SIG-M5 treated with dmso at 0.1 percent for 504 hours (cell line): ENCODE results near the gene AGBL4.
A peak's percentile ranks its signal among the peaks of the same experiment; 100 is the strongest.

Experiments used
- DNase-seq: peaks from one replicate; lab custom pipeline; 2025; ENCODE audit not compliant: unreplicated experiment; lab: John Stamatoyannopoulos, UW

The AGBL4 gene

DNA sequence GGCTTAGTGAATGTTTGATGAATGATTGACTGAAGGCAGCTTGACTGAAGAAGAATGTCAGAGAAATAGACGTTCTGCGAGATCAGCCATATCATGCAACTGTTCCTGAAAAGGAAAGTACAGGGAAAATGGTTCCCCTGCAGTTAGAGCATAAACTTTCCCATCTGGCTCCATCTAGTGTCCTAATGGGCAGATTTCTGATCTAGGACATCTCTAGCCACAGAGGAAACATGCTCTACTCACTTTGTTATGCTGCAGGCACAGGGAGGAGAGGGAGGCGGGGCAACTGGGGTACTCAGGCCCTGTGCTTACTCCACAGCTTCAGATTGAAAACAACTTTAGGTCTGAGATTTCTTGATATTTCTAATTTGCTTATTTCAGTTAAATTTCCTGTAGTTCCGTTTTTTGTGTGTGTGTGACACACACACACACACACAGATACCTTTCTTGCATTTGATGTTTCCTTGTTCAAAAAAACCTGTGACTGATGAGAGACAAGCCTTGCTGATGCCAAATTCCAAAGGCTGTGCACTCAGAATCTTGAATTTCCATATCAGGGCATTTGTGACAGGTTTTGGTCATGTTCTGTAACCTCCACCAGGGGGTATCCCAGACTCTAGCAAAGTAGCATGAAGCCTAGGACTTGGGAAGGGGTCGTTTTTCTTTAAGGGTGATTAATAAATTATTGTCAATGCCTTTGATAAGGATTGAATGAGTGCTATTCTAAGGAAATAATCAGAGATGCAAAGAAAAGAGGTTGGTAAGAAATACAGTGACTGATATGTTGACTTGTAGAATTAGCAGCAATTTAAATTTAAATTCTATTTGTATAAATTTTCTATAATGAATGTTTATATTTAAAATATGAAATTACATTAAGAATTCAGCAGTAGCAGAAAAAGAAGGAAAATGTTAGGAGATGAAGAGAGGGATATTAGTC lies 1107.4 kb downstream of the AGBL4 start:
- peak; percentile 1 for DNase-seq

DNA sequence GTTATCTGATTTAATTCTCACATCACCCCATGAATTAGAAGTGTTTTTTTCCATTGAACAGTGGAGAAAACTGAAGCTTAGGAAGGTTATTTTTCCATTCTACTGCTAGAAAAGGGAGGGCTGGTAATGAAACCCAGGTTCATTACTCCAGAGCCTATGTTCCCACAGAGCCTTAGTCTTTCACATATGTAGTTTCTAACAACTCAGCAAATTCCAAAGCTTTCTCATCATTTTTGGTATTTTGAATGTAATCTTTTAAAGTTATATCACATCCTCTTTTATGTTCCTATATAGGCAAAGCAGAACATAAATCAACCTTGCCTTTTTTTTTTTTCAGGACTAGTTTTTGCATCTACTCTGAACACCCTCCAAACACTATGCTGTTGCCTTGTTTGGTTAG lies 1115.1 kb downstream of the AGBL4 start:
- DNase-seq: no peak

DNA sequence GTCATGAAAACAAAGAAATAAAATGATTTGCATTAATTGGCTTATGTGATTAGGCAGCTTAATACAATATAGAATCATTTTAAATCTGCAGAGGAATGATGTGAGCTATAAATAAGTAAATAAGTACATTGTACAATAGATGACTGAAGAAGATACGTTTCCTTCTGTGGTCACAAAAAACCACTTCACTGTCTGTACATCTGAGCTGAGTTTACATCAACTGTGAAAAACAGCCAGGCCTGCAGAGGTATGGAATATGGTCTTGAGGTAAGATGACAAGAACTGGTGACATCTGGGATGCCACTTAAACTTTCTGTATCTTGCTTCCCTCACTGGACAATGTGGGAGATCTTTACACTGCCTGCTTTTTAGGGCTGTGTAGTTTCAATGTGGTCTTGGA lies 1117.0 kb downstream of the AGBL4 start:
- no peak for DNase-seq

DNA sequence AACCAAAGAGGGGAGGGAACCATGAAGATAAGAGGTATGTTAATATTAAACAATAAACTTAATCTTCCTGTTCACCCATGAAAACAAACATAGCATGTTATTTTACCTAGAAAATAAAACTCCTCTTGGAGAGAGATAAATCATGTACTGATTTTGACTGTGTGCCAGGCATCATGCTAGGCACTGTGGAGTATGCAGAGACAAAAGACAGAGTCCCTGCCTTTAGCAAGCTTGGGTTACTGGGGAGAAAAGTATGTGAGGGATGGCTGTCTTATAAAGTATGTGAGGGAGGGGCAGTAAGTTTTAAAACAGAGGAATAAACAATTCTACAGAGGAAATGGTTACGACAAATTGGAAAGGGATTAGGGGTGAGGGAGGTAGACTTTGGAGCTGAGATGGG lies 1117.6 kb downstream of the AGBL4 start:
- DNase-seq: no peak

DNA sequence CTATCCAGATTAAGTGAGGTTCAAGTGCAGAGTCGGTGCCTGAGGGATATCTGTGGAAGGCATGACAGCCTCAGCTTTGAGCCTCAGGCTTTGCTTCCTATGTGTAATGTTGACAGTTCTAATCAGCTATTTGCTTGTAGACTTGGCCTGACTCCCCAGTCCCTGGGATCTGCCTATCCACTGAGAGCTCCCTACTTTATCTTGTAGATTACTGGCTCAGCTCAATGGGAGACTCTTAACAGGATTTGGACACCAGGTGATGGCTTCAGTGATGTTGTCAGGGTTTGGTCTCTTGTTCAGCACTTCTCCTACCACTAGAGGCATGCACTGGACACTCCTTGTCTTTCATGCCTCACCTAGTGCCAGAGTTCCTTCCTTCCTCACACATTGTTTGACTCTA lies 1120.5 kb downstream of the AGBL4 start:
- DNase-seq: no peak

DNA sequence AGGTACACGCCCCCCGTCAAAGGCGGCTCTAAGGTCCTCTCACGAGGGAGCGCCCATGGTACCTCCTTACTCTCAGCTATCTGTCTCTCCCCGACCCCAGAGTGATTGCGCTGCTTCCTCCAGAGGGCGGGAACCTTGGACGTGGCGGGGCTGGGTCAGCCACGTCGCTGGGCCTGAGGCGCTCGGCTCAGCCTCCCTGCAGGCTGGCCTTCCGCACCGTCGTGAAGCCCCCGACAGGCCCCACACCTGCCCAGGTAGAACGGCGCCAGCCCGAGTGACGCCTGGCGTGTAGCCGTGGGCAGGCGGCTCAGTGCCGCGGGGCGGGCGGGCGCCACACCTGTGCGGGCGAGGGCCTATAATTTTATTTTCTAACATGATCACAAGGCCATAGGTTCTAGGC lies 1124.9 kb downstream of the AGBL4 start:
- DNase-seq: no peak

DNA sequence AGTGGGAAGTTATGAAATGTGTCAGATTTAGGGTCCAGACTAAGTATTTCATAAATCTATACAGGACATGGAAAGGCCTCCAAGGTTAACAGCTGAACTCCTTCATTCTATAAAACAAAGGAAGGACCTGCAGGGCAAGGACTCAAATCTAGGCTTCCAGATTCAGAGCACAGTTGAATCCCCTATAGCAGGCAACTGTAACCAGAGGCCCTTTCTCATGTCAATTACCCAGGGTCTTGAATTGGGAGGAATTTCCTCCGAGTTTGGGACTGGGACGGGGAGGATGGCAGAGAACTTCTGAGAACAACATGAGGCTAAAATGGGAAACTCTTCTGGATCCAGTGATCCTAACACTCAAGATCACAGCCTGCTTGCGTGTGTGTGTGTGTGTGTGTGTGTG lies 1134.1 kb downstream of the AGBL4 start:
- DNase-seq: no peak

DNA sequence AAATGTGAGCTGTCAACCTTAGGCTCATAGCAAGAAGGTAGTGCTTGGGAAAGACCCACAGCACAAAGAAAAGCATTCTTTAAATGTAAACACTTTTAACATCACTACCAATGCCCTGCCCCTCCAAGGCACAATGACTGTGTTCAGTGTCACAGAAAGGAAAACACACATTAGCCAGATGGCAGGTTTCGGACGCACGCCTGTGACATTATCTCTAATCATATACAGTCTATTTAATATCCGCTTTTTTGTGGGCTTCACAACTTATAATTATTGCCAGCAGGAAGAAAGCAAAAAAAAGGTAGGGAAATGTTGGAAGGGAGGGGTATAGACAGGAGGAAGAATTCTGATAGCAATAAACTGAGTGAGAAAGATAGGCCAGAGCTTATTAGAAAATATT lies 1134.7 kb downstream of the AGBL4 start:
- no peak for DNase-seq

DNA sequence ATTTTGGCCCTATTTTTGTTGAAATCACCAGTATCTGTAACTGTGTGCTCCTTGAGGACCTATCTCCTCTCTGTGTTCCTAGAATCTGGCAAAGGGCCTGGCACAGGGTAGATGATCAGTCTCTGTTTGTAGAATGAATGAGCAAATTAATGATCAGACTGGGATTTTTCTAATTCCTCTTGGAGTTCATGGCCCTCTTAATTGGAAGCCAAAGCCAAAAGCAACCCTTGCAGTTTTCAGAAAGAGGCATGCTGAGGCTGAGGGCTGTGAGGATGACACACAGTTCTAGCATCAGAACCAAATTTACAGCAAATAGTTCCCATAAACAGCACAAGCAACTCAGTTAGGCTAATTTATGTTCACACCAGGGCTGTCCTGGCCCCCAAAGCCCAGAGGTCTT lies 1136.0 kb downstream of the AGBL4 start:
- DNase-seq: no peak

DNA sequence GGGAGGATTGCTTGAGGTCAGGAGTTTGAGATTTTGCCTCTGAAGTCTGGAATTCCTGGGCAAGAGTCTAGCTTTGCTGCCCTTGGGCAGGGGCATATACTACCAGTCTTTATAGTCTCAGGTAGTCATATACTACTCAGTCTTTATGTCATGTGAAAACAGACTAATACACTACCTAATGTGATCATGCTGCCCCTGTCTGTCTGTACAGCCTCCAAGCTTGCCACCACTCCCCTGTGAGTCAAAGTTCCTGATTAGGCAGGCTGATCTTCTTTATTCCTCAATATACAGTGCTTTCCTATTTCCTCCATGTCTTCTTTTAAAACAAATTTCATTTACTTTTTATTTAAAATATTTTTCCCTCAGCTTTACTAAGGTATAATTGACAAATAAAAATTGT lies 1141.7 kb downstream of the AGBL4 start:
- DNase-seq: no peak

DNA sequence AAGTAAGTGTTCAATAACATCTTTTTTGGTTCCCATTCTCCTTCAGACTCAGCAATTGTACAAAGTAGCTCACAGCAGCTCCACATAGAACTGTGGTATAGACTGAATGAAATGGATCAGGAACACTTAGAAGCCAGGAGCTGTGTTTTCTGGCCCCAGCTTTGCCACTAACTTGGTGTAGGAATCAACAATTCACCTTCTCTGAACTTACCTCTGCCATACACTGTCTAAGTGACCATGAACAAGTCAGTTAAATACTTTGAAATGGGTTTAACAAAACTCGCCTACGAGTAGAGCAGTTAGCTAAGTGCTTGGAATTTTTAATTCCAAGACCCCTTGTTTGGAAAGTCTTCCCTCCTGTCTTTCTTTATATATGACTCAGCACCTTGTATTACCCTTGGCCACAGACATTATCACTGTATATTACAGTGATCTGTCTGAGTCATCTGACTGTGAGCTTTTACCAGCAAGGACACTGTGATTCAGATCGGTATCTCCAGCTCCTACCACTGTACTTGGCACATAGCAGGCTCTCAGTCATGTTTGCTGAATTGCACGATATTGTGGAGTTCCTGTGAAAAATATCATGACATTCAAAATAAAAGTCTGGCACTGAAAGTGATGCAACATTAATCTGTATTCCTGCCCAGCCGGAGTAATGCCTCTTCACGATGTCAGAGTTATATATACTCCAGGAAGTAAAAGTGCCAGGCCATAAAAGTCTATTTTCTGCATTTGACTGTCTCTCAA lies 1145.4 kb downstream of the AGBL4 start:
- no peak for DNase-seq

DNA sequence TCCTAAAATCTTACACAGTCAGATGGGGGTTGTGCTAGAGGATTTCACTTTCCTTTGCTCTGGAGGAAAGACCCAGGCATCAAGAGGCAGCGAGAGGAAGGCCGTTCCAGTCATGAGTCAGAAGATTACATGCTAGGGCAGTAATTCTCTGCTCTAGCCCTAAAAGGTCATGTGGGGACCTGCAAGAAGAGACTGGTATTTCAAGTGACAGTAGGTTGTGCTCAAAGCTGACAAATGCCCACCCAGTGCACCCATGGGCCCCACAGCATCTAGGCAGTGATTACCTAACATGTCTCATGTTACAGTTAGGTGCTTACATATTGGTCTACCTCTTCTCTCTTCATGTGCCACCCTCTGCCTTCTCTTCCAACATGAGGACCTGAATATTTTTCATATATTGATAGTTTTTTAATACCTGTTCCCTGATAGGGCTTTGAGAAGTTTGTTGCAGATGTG lies 1147.4 kb downstream of the AGBL4 start:
- DNase-seq: no peak

DNA sequence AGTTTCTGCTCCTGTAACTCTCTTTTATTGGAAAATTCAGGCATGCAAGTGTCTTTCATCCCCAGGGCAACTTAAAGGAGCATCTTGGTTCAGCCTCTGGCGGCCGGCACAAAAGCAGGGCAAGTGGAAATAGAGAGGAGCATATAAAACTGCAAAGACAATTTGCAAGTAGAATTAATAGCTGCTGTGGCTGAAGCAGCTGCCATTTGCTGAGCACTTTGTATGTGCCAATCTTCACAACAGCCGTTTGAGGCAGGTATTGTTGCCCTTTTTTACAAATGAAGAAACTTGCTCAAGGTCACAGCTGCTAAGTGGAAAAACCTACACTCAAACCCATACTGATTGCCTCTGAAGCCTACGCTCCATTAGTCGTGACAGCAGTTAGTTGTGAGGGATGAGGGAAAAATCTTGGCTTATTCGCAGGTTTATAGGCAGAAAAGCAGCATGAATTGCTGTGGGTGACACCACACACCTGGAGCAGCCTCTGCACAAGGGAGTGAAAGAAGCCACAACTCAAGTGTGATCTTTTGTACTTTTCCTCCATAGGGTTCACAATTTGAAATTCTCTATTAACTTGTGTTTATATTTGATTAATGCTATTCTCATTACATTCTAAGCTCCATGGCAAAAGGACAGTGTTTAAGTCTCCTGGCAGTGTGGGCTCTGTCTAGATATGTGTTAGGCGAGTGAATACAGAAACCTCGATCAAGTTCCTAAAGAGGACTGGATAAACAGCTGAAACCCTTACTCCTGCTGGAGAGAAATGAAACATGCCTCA lies 1148.0 kb downstream of the AGBL4 start:
- DNase-seq: no peak

DNA sequence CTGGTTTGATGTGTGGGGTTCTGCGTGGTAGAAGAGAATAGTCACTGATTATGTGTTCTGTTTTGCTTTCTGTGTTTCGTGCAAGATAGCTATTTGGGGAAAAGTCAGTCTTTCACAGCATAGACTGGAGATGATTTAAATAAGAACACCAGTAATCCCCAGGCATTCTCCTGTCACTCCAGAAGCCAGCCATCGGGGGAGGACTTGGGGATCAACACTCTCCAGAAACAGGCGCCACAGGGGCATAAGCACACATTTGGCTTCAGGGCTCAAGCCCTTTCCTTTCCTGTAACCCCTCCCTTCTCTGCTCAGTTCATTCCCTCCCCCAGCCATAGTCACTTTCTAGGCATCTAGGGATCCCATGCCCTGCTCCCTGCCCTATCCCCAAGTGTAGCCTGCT lies 1149.8 kb downstream of the AGBL4 start:
- no peak for DNase-seq

DNA sequence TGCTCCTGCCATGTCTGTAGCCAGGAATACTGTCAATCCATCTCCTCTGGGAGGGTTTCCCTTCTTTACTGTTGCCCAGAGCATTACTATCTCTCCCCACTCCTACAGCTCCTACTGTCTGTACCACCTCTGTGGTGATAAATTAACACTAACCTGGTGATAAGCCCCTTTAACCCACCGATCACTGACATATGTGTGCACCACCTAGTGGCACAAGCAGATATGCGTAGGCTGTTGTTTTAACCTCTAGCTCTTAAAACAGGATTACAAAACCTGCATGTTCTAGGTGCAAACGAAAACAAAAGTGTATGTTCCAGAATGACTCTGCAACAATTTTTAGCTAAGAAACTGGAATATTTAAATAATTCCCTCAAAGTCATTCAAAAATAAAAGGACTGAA lies 1153.2 kb downstream of the AGBL4 start:
- no peak for DNase-seq

DNA sequence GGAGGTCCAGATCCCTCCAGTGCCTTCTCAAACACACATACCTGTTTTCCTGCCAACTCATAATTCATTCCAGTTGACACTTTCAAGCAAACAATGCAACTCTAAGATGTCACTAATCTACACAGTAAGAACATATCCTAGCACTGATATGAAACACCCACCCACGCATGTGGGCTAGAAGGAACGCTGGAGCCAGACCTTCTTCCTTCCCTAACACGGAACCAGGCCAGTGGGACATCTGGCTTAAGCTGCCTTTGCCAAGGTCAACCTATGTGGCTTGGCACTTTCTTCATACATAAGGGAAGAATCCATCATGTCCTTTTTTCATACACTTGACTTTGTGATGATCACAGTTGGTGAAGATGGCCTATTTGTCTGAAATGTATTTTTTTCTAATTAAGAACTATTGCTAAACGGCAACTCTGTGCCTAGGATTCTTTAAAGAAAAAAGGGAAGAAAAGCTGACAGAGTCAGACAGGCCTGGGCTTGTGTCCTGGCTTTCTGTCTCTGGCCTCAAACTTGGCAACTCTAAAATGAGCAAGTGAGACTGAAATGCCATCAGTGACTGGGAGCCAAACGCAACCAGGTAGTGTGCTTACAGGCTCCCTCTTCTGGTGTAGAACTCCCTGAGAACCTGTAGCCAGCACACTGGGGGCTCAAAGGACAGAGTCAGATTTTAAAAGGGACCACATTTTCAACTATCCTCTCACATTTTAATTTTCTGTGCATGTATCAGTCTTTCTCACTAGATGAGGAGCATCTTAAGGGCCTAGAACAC lies 1154.4 kb downstream of the AGBL4 start:
- no peak for DNase-seq

DNA sequence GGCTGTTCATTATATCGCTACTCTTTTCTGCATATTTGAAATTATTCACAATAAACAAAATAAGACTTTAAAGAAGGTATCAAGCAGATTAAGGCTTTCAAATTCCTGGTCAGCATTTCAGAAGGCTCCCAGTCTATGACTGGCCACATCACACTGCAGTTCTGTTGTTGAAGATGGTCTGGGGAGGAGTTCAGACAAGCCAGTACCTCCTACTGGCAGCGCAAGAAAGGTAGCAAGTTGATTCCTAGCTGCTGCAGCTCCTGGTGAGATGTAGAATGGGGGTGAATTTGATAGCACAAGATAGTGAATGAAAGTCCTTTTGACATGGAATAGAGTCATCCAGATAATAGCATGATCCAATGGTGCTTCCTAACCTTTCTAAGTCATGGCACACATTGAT lies 1158.8 kb downstream of the AGBL4 start:
- DNase-seq: no peak

DNA sequence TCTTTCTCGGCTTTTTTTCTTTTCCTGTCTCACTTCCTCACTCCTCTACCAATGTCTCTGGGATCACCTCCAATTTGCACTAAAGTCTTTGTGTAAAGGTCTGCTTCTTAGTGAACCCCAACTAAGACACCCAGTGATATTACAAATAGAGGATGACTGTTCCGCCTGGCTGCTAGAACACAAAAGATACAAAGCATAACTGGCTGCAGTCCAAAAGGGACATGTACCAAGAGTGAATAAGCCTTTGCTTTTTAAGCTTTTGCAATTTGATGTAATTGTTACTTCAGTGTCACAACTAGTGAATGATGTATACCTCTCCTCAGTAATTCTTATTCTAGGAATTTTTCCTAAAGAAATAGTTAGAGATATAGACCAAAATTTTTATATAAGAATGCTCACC lies 1164.3 kb downstream of the AGBL4 start:
- no peak for DNase-seq

DNA sequence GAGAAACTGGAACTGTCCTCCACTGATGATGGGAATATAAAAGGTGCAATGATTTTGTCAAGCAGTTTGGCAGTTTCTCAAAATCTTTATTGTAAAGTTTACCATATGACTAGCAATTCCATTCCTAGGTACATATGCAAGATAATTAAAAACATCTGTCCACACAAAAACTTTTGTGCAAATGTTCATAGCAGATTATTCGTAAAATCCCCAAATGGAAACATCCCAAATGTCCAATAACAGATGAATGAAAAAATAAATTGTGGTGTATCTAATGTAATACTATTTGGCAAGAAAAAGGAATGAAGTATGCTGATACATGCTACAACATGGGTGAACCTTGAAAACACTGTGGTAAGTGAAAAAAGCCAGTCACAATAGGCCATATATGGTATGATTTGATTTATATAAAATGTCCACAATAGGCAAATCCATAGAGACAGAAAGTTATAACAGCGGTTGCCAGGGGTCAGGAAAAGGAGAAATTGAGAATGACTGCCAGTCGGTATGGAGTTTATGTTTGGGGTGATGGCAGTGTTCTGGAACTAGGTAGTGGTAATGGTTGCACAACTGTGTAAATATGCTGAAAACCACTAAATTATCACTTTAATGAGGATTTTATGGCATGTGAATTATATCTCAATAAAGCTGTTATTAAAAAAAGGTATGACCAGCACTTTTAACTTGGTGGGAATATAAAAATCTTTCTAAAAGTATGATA lies 1165.4 kb downstream of the AGBL4 start:
- DNase-seq: no peak

DNA sequence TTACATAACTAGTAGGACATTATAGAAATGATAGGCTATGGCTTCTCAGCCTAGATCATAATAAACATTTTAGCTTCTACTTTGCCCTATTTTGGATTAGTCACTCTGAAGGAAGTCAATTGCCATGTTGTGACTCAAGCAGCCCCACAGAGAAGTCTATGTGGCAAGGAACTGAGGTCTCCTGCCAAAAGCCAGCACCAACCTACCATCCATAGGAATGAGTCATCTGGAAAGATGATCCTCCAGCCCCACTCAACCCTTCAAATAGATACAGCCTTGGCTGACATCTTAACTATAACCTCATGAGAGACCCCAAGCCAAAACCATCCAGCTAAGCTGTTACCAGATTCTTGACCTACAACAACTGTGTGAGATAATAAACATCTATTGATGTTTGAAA lies 1170.7 kb downstream of the AGBL4 start:
- no peak for DNase-seq
